Prostate gland (tissue), 2 donors: ENCODE results near the gene PDE7B.

Source experiments
- CTCF ChIP-seq, 4 experiments: fragments of 200-600 bp in 2 of 4; fragments of 450-650 bp in 2 of 4; sonication (generic) in 2 of 4; IDR thresholded peaks; 1 replicate in 3 of 4; 2 replicates in 1 of 4; pipeline ENCODE4 v1.5.1; 2016 to 2019; ENCODE audit warnings: antibody characterized with exemption in 4 of 4, mild to moderate bottlenecking in 2 of 4, moderate library complexity in 2 of 4
- POLR2A ChIP-seq: fragments of 450-650 bp; IDR thresholded peaks from one replicate; pipeline ENCODE4 v1.6.1; 2016; ENCODE audit warnings: antibody characterized with exemption, mild to moderate bottlenecking
- POLR2AphosphoS5 ChIP-seq: sonication (generic); formaldehyde crosslinking; IDR thresholded peaks from one replicate; pipeline ENCODE4 v1.6.1; 2017; ENCODE audit warnings: antibody characterized with exemption

- TF ChIP-seq POLR2AphosphoS5 (no peak), CTCF (IDR thresholded peaks at IDR 0.05) (no peak), POLR2A (no peak)
These were observed 232.0 kb downstream of the PDE7B start for GRCh38 chr6:136083540-136083939.
